ENCODE data around the gene MADCAM1.

DNA sequence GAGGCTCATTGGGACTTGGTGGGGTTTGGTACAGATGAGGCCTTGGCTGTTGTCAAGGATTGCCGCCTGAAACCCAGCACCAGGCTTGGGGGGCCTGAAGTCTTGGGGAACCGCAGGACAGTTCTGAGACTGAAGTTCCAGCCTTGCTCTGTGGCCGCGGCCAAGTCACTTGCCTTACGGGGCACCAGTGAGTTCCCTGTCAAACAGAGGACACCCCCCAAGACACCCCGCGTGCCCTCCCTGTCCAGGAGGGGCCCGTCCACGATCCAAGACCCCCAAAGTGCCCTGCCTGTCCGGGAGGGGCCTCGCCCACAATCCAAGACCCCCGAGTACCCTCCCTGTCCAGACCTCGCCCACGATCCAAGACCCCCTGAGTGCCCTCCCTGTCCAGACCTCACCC, 37.8 kb downstream of the MADCAM1 start:
- TF ChIP-seq, protein P1, sequence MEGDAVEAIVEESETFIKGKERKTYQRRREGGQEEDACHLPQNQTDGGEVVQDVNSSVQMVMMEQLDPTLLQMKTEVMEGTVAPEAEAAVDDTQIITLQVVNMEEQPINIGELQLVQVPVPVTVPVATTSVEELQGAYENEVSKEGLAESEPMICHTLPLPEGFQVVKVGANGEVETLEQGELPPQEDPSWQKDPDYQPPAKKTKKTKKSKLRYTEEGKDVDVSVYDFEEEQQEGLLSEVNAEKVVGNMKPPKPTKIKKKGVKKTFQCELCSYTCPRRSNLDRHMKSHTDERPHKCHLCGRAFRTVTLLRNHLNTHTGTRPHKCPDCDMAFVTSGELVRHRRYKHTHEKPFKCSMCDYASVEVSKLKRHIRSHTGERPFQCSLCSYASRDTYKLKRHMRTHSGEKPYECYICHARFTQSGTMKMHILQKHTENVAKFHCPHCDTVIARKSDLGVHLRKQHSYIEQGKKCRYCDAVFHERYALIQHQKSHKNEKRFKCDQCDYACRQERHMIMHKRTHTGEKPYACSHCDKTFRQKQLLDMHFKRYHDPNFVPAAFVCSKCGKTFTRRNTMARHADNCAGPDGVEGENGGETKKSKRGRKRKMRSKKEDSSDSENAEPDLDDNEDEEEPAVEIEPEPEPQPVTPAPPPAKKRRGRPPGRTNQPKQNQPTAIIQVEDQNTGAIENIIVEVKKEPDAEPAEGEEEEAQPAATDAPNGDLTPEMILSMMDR (IDR thresholded peaks at IDR 0.05; ENCODE audit: low read length), result no peak
- TF ChIP-seq EZH2phosphoT487 (IDR thresholded peaks at IDR 0.05; ENCODE audit: low read length), result no peak
- no peak for TF ChIP-seq EZH2 (optimal IDR thresholded peaks at IDR 0.05; ENCODE audit: low read depth, low read length)
